HepG2 (cell line): ENCODE data around the gene ZNF865.

ENCODE experiments used
- ARID2 ChIP-seq: sonication (generic); formaldehyde crosslinking; IDR thresholded peaks from 2 replicates; pipeline ENCODE4 v1.8.1; 2022; ENCODE audit warnings: mild to moderate bottlenecking, missing genetic modification reagents, borderline replicate concordance
- ELF1 ChIP-seq: sonication (generic); formaldehyde crosslinking; IDR thresholded peaks from 2 replicates; pipeline ENCODE4 v1.4.0; 2020; ENCODE audit warnings: missing genetic modification reagents
- HCFC1 ChIP-seq: fragments of 150-350 bp; IDR thresholded peaks from 2 replicates; pipeline ENCODE4 v1.6.1; 2014; ENCODE audit warnings: low read depth, low read length
- KLF9 ChIP-seq: IDR thresholded peaks from 2 replicates; pipeline ENCODE4 v1.6.1; 2016; ENCODE audit warnings: low read depth
- PCBP1 ChIP-seq: fragments of 200-400 bp; formaldehyde crosslinking; IDR thresholded peaks from 2 replicates; pipeline ENCODE4 v1.6.1; 2017; ENCODE audit warnings: mild to moderate bottlenecking, low read depth, low read length, borderline replicate concordance
- POLR2A ChIP-seq, 2 experiments: IDR thresholded peaks; 2 replicates each; pipeline ENCODE4 v1.6.1; 2011; ENCODE audit warnings: low read depth in 2 of 2, low read length in 2 of 2, mild to moderate bottlenecking in 1 of 2, moderate library complexity in 1 of 2; ENCODE audit not compliant: insufficient read depth in 1 of 2
- ZNF614 ChIP-seq: IDR thresholded peaks from 2 replicates; pipeline ENCODE4 v1.6.1; 2018; ENCODE audit warnings: missing biosample characterization, missing genetic modification reagents, inconsistent platforms, borderline replicate concordance
- TF ChIP-seq, protein P1 (sequence below): sonication (generic); formaldehyde crosslinking; IDR thresholded peaks from 2 replicates; pipeline ENCODE4 v1.4.0; 2020; ENCODE audit warnings: mild to moderate bottlenecking, missing genetic modification reagents, borderline replicate concordance
- TF ChIP-seq, protein P2 (sequence below): sonication (generic); formaldehyde crosslinking; IDR thresholded peaks from one replicate; pipeline ENCODE4 v1.5.1; 2020; ENCODE audit warnings: mild to moderate bottlenecking, missing genetic modification reagents; ENCODE audit errors: not compliant biosample characterization
- TF ChIP-seq, protein P3 (sequence below): IDR thresholded peaks from 2 replicates; pipeline ENCODE4 v1.6.1; 2012; ENCODE audit warnings: inconsistent platforms

DNA sequence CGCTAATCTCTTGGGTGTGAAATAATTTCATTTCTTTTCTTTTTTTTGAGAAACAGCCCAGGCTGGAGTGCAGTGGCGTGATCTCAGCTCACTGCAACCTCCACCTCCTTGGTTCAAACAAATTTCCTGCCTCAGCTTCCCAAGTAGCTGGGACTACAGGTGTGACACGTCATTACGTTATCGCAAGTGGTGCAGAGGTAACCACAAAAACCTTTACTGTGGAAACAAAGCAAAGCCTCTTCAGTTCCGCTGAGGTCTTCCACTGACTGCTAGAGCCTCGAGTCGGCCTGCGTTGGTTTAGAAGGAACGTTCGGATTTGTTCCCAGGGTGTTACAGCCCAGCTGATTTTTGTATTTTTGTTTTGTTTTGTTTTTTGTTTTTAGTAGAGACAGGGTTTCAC, 20.9 kb downstream of the ZNF865 start:
- TF ChIP-seq PCBP1 (no peak), ZNF614 (no peak), KLF9 (CRISPR knock-in tag) (no peak), HCFC1 (no peak), POLR2A (IDR thresholded peaks at IDR 0.05; ENCODE audit: insufficient read depth in 1 of 2, low read depth in 2 of 2, low read length in 2 of 2) (no peak), ELF1 (no peak), ARID2 (CRISPR knock-in tag) (no peak)
- TF ChIP-seq, protein P1, sequence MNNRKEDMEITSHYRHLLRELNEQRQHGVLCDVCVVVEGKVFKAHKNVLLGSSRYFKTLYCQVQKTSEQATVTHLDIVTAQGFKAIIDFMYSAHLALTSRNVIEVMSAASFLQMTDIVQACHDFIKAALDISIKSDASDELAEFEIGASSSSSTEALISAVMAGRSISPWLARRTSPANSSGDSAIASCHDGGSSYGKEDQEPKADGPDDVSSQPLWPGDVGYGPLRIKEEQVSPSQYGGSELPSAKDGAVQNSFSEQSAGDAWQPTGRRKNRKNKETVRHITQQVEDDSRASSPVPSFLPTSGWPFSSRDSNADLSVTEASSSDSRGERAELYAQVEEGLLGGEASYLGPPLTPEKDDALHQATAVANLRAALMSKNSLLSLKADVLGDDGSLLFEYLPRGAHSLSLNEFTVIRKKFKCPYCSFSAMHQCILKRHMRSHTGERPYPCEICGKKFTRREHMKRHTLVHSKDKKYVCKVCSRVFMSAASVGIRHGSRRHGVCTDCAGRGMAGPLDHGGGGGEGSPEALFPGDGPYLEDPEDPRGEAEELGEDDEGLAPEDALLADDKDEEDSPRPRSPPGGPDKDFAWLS (CRISPR knock-in tag) = no peak
- TF ChIP-seq, protein P2, sequence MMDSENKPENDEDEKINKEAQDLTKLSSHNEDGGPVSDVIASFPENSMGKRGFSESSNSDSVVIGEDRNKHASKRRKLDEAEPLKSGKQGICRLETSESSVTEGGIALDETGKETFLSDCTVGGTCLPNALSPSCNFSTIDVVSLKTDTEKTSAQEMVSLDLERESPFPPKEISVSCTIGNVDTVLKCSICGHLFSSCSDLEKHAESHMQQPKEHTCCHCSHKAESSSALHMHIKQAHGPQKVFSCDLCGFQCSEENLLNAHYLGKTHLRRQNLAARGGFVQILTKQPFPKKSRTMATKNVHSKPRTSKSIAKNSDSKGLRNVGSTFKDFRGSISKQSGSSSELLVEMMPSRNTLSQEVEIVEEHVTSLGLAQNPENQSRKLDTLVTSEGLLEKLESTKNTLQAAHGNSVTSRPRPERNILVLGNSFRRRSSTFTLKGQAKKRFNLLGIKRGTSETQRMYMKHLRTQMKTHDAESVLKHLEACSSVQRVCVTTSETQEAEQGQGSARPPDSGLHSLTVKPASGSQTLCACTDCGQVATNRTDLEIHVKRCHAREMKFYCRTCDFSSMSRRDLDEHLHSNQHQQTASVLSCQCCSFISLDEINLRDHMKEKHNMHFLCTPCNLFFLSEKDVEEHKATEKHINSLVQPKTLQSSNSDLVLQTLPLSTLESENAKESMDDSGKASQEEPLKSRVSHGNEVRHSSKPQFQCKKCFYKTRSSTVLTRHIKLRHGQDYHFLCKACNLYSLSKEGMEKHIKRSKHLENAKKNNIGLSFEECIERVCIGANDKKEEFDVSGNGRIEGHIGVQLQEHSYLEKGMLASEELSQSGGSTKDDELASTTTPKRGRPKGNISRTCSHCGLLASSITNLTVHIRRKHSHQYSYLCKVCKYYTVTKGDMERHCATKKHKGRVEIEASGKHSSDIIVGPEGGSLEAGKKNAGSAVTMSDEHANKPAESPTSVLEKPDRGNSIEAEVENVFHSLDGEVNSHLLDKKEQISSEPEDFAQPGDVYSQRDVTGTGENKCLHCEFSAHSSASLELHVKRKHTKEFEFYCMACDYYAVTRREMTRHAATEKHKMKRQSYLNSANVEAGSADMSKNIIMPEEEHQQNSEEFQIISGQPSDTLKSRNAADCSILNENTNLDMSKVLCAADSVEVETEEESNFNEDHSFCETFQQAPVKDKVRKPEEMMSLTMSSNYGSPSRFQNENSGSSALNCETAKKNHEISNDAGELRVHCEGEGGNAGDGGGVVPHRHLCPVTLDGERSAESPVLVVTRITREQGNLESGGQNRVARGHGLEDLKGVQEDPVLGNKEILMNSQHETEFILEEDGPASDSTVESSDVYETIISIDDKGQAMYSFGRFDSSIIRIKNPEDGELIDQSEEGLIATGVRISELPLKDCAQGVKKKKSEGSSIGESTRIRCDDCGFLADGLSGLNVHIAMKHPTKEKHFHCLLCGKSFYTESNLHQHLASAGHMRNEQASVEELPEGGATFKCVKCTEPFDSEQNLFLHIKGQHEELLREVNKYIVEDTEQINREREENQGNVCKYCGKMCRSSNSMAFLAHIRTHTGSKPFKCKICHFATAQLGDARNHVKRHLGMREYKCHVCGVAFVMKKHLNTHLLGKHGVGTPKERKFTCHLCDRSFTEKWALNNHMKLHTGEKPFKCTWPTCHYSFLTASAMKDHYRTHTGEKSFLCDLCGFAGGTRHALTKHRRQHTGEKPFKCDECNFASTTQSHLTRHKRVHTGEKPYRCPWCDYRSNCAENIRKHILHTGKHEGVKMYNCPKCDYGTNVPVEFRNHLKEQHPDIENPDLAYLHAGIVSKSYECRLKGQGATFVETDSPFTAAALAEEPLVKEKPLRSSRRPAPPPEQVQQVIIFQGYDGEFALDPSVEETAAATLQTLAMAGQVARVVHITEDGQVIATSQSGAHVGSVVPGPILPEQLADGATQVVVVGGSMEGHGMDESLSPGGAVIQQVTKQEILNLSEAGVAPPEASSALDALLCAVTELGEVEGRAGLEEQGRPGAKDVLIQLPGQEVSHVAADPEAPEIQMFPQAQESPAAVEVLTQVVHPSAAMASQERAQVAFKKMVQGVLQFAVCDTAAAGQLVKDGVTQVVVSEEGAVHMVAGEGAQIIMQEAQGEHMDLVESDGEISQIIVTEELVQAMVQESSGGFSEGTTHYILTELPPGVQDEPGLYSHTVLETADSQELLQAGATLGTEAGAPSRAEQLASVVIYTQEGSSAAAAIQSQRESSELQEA (CRISPR knock-in tag) = no peak
- TF ChIP-seq, protein P3, sequence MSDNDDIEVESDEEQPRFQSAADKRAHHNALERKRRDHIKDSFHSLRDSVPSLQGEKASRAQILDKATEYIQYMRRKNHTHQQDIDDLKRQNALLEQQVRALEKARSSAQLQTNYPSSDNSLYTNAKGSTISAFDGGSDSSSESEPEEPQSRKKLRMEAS = no peak
